Mesothelial cell of epicardium (in vitro differentiated cells): ENCODE data around the gene RAB17. TPM values are rescaled to one million over a fixed set of nuclear protein-coding genes. Genes with fewer than 3 reads are reported as not detected.

Experiments used
- DNase-seq, 2 experiments: peaks; one replicate each; pipeline ENCODE4 v3.0.0; 2021; ENCODE audit warnings: low spot score in 2 of 2; ENCODE audit not compliant: unreplicated experiment in 2 of 2
- H3K27ac Mint-ChIP-seq: 2 replicates; pipeline ENCODE4 v1.8.0; 2021; ENCODE audit warnings: mixed read lengths
- H3K27me3 Mint-ChIP-seq: 2 replicates; pipeline ENCODE4 v1.8.0; 2021; ENCODE audit warnings: low read depth, mixed read lengths
- H3K36me3 Mint-ChIP-seq: 2 replicates; pipeline ENCODE4 v1.8.0; 2021; ENCODE audit warnings: mixed read lengths
- H3K4me1 Mint-ChIP-seq: 2 replicates; pipeline ENCODE4 v1.8.0; 2021; ENCODE audit warnings: mixed read lengths
- H3K4me3 Mint-ChIP-seq: 2 replicates; pipeline ENCODE4 v1.8.0; 2021; ENCODE audit warnings: mild to moderate bottlenecking, moderate library complexity, mixed read lengths
- H3K9me3 Mint-ChIP-seq: 2 replicates; pipeline ENCODE4 v1.8.0; 2021; ENCODE audit warnings: mixed read lengths
- CTCF ChIP-seq: fragments of 200-600 bp; sonication (generic); IDR thresholded peaks from one replicate; pipeline ENCODE4 v1.5.0; 2021; ENCODE audit warnings: antibody characterized with exemption; ENCODE audit not compliant: unreplicated experiment
- total RNA-seq: library from RNA; stranded (reverse); gene quantifications from 3 replicates; pipeline ENCODE4 v1.2.1, GENCODE V29; 2021

RAB17 gene
- total RNA-seq, 1 donor from 2014 or later = 10.6 TPM

- Mint-ChIP-seq H3K9me3 (no peaks in the 10 kb centered on the region), H3K4me3 (peak overlapping the region; percentile 70), H3K36me3 (peaks cover 6% of the 10 kb centered on the region), H3K27ac (no peak overlapping the region), H3K27me3 (peaks cover 6% of the 10 kb centered on the region), H3K4me1 (peaks cover 10% of the 10 kb centered on the region)
- no peak for DNase-seq
- TF ChIP-seq CTCF = no peak
Observed at GRCh38 chr2:237625777-237626176, 35.2 kb upstream of the RAB17 start.

GRCh38 chr2:237625216-237625705 is 34.7 kb upstream of the RAB17 start:
- no peak for DNase-seq
- no peak overlapping the region for H3K27ac Mint-ChIP-seq
- peaks cover 10% of the 10 kb centered on the region for H3K4me1 Mint-ChIP-seq
- no peak overlapping the region for H3K4me3 Mint-ChIP-seq
- no peaks in the 10 kb centered on the region for H3K9me3 Mint-ChIP-seq
- H3K36me3 Mint-ChIP-seq = peaks cover 4% of the 10 kb centered on the region
- no peak for TF ChIP-seq CTCF
- H3K27me3 Mint-ChIP-seq = peaks cover 6% of the 10 kb centered on the region

GRCh38 chr2:237624565-237624964 is 34.0 kb upstream of the RAB17 start:
- Mint-ChIP-seq H3K4me3 (no peak overlapping the region), H3K27ac (no peak overlapping the region), H3K4me1 (peaks cover 10% of the 10 kb centered on the region), H3K27me3 (peaks cover 6% of the 10 kb centered on the region), H3K36me3 (no peaks in the 10 kb centered on the region), H3K9me3 (no peaks in the 10 kb centered on the region)
- TF ChIP-seq CTCF = no peak
- DNase-seq = no peak

- DNase-seq = no peak
- Mint-ChIP-seq H3K9me3 (no peaks in the 10 kb centered on the region), H3K27me3 (peaks cover 6% of the 10 kb centered on the region), H3K36me3 (no peaks in the 10 kb centered on the region), H3K27ac (no peak overlapping the region), H3K4me3 (no peak overlapping the region), H3K4me1 (peaks cover 7% of the 10 kb centered on the region)
- TF ChIP-seq CTCF = no peak
Observed at GRCh38 chr2:237623428-237624403, 33.2 kb upstream of the RAB17 start.

GRCh38 chr2:237618449-237618848 is 27.9 kb upstream of the RAB17 start:
- peaks cover 25% of the 10 kb centered on the region for H3K4me1 Mint-ChIP-seq
- DNase-seq = no peak

More at GRCh38 chr2:237618449-237618848, 27.9 kb upstream of the RAB17 start:
- TF ChIP-seq CTCF = no peak
- Mint-ChIP-seq H3K27ac (no peak overlapping the region), H3K27me3 (no peaks in the 10 kb centered on the region), H3K9me3 (no peaks in the 10 kb centered on the region), H3K4me3 (no peak overlapping the region), H3K36me3 (no peaks in the 10 kb centered on the region)
